Uterus (tissue), 4 donors: ENCODE data around the gene TPT1. TPM values are rescaled to one million over a fixed set of nuclear protein-coding genes. Genes with fewer than 3 reads are reported as not detected.
"Not testable (repeated sequence)": the region's sequence is repeated elsewhere in the genome, so short reads cannot be mapped to it uniquely, and the experiment has no call there.

Experiments
- DNase-seq, 2 donors: peaks; one replicate each; pipeline ENCODE4 v3.0.0-alpha.2; 2019 to 2020
- H3K27ac ChIP-seq, 2 donors: fragments of 200-600 bp; sonication (generic); 1 replicate in 1 of 2; 2 replicates in 1 of 2; pipeline ENCODE4 v1.5.1; 2016 to 2018
- H3K27me3 ChIP-seq, 2 donors: fragments of 200-600 bp; sonication (generic); one replicate each; pipeline ENCODE4 v1.5.1; 2018 to 2019; ENCODE audit warnings: control low read depth in 1 of 2
- H3K36me3 ChIP-seq, 2 donors: fragments of 200-600 bp; sonication (generic); one replicate each; pipeline ENCODE4 v1.5.1; 2019; ENCODE audit warnings: control low read depth in 1 of 2
- H3K4me1 ChIP-seq, 2 donors: fragments of 200-600 bp; sonication (generic); one replicate each; pipeline ENCODE4 v1.5.1; 2018 to 2019; ENCODE audit warnings: control low read depth in 1 of 2
- H3K4me3 ChIP-seq, 2 donors: fragments of 200-600 bp; sonication (generic); 1 replicate in 1 of 2; 2 replicates in 1 of 2; pipeline ENCODE4 v1.5.1; 2018 to 2019; ENCODE audit warnings: mild to moderate bottlenecking in 1 of 2
- H3K9me3 ChIP-seq, 2 donors: fragments of 200-600 bp; sonication (generic); one replicate each; pipeline ENCODE4 v1.5.1; 2019; ENCODE audit warnings: control low read depth in 1 of 2
- POLR2A ChIP-seq, 2 donors: fragments of 450-650 bp; IDR thresholded peaks; one replicate each; pipeline ENCODE4 v1.6.1; 2016; ENCODE audit warnings: antibody characterized with exemption in 2 of 2, mild to moderate bottlenecking in 1 of 2, moderate library complexity in 1 of 2
- intact Hi-C: fragments of 100-400 bp; cut with DNase I; formaldehyde crosslinking; loops from one replicate; pipeline ENCODE4 v1.15.1; 2023; ENCODE audit warnings: low total_unique reads
- total RNA-seq, 4 donors: library from RNA; depleted of rRNA in 3 of 4; stranded (reverse); fragments of >200 nt in 3 of 4; gene quantifications; one replicate each; pipeline versions ENCODE4 v1.1.0 to v1.2.4, GENCODE V29; 2014 to 2023
- TF ChIP-seq, protein P1 (sequence below), 4 experiments: fragments of 200-600 bp in 2 of 4; fragments of 450-650 bp in 2 of 4; sonication (generic) in 2 of 4; IDR thresholded peaks; one replicate each; pipeline ENCODE4 v1.5.1; 2016 to 2019; ENCODE audit warnings: antibody characterized with exemption in 4 of 4, mild to moderate bottlenecking in 2 of 4, moderate library complexity in 1 of 4
- donor health status: DM: yes; HTN: yes; CAD: no.

TPT1 gene
- 1,000 to 10,000 TPM; 4,739 to 6,904 (median 5,667) TPM for total RNA-seq

GRCh38 chr13:45341034-45341798, at the start of gene TPT1:
Gene TPT1, minus strand, starts transcription at chr13:45341183. Its CDS starts 114 bp downstream, at chr13:45341069.
- Histone ChIP-seq H3K9me3 (no peaks in the 10 kb centered on the region), H3K36me3 (no peaks in the 10 kb centered on the region), H3K27me3 (no peaks in the 10 kb centered on the region), H3K4me3 (peak within 1 kb of the TSS; percentile 85 to 96), H3K4me1 (peaks cover 6 to 25% of the 10 kb centered on the region in 2 donors), H3K27ac (peak within 1 kb of the TSS; percentile 100)
- TF ChIP-seq, protein P1, sequence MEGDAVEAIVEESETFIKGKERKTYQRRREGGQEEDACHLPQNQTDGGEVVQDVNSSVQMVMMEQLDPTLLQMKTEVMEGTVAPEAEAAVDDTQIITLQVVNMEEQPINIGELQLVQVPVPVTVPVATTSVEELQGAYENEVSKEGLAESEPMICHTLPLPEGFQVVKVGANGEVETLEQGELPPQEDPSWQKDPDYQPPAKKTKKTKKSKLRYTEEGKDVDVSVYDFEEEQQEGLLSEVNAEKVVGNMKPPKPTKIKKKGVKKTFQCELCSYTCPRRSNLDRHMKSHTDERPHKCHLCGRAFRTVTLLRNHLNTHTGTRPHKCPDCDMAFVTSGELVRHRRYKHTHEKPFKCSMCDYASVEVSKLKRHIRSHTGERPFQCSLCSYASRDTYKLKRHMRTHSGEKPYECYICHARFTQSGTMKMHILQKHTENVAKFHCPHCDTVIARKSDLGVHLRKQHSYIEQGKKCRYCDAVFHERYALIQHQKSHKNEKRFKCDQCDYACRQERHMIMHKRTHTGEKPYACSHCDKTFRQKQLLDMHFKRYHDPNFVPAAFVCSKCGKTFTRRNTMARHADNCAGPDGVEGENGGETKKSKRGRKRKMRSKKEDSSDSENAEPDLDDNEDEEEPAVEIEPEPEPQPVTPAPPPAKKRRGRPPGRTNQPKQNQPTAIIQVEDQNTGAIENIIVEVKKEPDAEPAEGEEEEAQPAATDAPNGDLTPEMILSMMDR (IDR thresholded peaks at IDR 0.05): peak in 1 of 4 experiments; percentile 5
- peak; percentile 88 to 96 for TF ChIP-seq POLR2A (IDR thresholded peaks at IDR 0.05)
- intact Hi-C loops: no loop called here
- DNase-seq: peak; percentile 99 to 100

DNA sequence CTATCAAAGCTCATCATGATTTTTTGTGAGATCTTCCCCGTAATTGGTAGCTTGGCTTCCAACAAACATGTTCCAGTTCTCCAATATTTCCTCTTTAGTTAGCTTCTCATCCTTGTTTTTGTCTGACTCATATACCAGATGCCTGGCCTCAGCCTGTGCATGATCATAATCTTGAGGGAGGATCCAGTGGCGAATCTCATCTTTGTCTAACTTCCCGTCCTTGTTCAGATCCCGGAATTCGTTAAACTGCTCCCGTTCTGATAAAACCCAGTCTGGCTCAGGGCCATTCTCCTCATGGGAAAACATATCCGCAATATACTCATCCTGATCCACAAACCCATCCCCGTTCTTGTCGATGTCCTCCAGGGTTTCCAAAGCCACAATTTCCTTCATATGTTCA, 49.4 kb upstream of the TPT1 start:
- H3K27me3 ChIP-seq, H3K36me3 ChIP-seq, intact Hi-C loops, H3K4me3 ChIP-seq, H3K9me3 ChIP-seq, DNase-seq, H3K4me1 ChIP-seq, H3K27ac ChIP-seq: not testable (repeated sequence)

DNA sequence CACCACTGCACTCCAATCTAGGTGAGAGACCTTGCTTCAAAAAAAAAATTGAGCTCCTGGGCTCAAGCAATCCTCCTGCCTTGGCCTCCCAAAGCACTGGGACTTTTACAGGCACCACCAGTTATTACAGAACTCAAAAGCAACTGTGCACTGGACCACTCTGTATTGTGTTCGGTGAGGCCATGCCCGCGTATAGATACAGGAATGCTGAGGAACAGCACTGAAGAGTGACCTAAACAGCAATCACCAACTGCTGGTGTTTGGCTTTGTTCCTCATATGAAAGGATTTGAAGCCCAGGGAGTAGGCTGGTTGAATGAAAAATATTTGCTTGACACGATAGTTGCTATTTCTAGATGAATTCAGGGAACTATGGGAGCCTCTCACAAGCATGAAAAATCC, 47.7 kb upstream of the TPT1 start:
- H3K36me3 ChIP-seq: no peaks in the 10 kb centered on the region
- no peak for TF ChIP-seq POLR2A (IDR thresholded peaks at IDR 0.05)
- TF ChIP-seq, protein P1 (IDR thresholded peaks at IDR 0.05): no peak

DNA sequence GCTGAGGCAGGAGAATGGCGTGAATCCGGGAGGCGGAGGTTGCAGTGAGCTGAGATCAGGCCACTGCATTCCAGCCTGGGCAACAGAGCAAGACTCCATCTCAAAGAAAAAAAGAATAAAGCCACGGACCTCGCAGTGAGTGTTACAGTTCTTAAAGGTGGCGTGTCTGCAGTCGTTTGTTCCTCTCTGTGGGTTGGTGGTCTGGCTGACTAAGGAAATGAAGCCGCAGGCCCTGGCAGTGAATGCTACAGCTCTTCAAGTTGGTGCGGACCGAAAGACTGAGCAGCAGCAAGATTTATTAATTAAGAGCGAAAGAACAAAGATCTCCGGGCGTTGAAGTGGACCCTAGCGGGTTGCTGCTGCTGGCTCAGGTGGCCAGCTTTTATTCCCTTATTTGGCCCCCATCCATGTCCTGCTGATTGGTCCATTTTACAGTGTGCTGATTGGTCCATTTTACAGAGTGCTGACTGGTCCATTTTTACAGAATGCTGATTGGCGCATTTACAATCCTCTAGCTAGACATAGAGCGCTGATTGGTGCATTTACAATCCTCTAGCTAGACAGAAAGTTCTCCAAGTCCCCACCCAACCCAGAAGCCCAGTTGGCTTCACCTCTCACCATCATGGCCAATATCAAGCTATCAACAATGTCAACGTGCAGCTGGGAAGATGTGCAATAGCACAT, 46.1 kb upstream of the TPT1 start:
- H3K4me3 ChIP-seq, H3K9me3 ChIP-seq, H3K27ac ChIP-seq, H3K4me1 ChIP-seq, DNase-seq, H3K27me3 ChIP-seq, intact Hi-C loops, H3K36me3 ChIP-seq: not testable (repeated sequence)

More for the DNA sequence above, 47.7 kb upstream of the TPT1 start:
- intact Hi-C loops: no loop called here
- DNase-seq: no peak
- Histone ChIP-seq H3K27ac (no peak overlapping the region), H3K27me3 (no peaks in the 10 kb centered on the region), H3K4me3 (no peak overlapping the region), H3K9me3 (no peaks in the 10 kb centered on the region), H3K4me1 (no peaks in the 10 kb centered on the region)

- intact Hi-C loops: no loop called here
- no peak for DNase-seq
- H3K36me3 ChIP-seq: no peaks in the 10 kb centered on the region
These were observed 45.0 kb upstream of the TPT1 start for GRCh38 chr13:45385907-45386553.

More at GRCh38 chr13:45385907-45386553, 45.0 kb upstream of the TPT1 start:
- Histone ChIP-seq H3K4me1 (no peaks in the 10 kb centered on the region), H3K9me3 (no peaks in the 10 kb centered on the region), H3K27me3 (no peaks in the 10 kb centered on the region), H3K27ac (no peak overlapping the region), H3K4me3 (no peak overlapping the region)
- TF ChIP-seq, protein P1 (IDR thresholded peaks at IDR 0.05): no peak
- no peak for TF ChIP-seq POLR2A (IDR thresholded peaks at IDR 0.05)
